HG03280 (cell line): ENCODE measurements around the gene SKIC2.

Source experiments
- ATAC-seq: cut with Tn5 transposase; IDR thresholded peaks from one replicate; pipeline ENCODE4 v1.9.1; 2021; ENCODE audit warnings: mild to moderate bottlenecking, moderate library complexity; ENCODE audit not compliant: unreplicated experiment

Gene SKIC2

GRCh38 chr6:31945507-31946369 is 13.2 kb upstream of the SKIC2 start, which contains the start of gene CFB:
Gene CFB, plus strand, starts transcription at chr6:31946095. Its CDS starts 127 bp downstream, at chr6:31946222.
- ATAC-seq = no peak

- no peak for ATAC-seq
Observed at GRCh38 chr6:31946370-31946885, 12.5 kb upstream of the SKIC2 start.

GRCh38 chr6:31947070-31947675 is 11.8 kb upstream of the SKIC2 start:
- no peak for ATAC-seq

GRCh38 chr6:31947864-31948263 is 11.1 kb upstream of the SKIC2 start:
- no peak for ATAC-seq

GRCh38 chr6:31948306-31948705 is 10.7 kb upstream of the SKIC2 start:
- no peak for ATAC-seq

DNA sequence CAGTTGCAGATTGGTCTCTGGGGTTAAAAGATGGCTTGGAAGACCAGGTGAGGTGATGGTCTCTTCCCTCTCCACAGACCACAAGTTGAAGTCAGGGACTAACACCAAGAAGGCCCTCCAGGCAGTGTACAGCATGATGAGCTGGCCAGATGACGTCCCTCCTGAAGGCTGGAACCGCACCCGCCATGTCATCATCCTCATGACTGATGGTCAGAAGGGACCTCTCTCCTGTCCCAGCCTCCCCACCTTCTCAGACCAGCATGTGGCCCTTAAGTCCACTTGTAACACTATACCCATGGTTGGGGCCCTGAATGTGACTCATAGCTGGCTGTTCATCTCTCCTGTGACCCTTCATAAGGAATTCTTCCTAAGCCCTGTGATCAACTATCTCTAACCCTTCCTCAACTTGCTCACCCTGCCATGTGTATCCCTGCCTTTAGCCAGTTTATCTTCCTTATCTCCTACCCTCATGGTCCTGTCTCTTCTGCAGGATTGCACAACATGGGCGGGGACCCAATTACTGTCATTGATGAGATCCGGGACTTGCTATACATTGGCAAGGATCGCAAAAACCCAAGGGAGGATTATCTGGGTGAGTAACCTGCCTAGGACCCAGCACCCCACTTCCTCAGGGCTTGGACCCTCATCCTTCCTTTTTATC is 10.1 kb upstream of the SKIC2 start:
- ATAC-seq = no peak

GRCh38 chr6:31949926-31950548 is 8.9 kb upstream of the SKIC2 start:
- ATAC-seq = no peak

- no peak for ATAC-seq
Observed at GRCh38 chr6:31952140-31952805, 6.7 kb upstream of the SKIC2 start.

GRCh38 chr6:31952890-31953289 is 6.1 kb upstream of the SKIC2 start:
- ATAC-seq = no peak

- ATAC-seq = no peak
Observed at GRCh38 chr6:31954511-31954910, 4.5 kb upstream of the SKIC2 start.

DNA sequence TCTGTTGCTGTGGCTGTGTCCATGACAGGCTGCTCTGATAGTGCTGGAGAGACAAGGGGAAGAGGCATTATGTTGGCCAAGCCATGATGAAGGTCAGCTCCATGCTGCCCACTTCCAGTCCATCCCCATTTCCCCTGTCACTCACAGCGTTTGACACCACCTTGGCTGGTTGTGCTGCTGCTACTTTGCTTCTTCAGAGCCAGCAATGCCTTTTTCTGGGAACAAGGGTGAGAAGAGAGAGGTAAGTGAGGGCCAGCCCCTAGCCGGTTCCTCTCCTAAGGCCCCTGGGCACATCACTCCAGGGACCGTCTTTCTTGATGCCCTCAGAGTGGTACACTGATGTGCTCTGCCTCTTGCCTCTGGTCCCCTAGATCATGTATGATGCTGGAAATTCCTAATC is 2.2 kb upstream of the SKIC2 start:
- ATAC-seq = no peak

- peak; percentile 4 for ATAC-seq
Observed at GRCh38 chr6:31958412-31958740, 599 bp upstream of the SKIC2 start.

DNA sequence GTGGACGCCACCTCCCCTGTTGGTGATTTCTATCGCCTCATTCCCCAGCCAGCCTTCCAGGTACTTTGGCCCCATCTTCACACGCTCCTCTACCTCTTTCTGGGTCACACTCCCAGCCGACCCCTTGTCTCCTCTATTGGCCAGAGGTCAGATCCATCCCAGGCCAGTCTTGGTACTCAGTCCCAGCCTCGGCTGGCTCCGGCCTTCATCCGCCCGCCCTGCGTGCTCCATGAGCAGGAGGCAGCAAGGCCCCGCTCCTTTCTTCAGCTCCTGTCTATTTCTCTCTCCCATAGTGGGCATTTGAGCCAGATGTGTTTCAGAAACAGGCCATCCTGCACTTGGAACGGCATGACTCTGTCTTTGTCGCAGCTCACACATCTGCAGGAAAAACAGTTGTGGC is 2.6 kb downstream of the SKIC2 start:
- no peak for ATAC-seq

DNA sequence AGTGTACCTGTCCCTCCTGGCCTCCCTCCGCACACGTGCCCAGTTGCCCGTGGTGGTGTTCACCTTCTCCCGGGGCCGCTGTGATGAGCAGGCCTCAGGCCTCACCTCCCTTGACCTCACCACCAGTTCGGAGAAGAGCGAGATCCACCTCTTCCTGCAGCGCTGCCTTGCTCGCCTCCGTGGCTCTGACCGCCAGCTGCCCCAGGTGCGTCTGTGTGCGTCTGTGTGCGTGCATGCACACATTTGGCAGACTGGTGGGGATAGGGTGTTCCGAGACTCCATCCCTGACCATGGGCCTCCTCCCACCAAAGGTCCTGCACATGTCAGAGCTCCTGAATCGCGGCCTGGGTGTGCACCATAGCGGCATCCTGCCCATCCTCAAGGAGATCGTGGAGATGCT is 4.9 kb downstream of the SKIC2 start:
- no peak for ATAC-seq

GRCh38 chr6:31965700-31966099 is 6.7 kb downstream of the SKIC2 start:
- ATAC-seq = no peak

- ATAC-seq = no peak
Observed at GRCh38 chr6:31966506-31966905, 7.5 kb downstream of the SKIC2 start.

DNA sequence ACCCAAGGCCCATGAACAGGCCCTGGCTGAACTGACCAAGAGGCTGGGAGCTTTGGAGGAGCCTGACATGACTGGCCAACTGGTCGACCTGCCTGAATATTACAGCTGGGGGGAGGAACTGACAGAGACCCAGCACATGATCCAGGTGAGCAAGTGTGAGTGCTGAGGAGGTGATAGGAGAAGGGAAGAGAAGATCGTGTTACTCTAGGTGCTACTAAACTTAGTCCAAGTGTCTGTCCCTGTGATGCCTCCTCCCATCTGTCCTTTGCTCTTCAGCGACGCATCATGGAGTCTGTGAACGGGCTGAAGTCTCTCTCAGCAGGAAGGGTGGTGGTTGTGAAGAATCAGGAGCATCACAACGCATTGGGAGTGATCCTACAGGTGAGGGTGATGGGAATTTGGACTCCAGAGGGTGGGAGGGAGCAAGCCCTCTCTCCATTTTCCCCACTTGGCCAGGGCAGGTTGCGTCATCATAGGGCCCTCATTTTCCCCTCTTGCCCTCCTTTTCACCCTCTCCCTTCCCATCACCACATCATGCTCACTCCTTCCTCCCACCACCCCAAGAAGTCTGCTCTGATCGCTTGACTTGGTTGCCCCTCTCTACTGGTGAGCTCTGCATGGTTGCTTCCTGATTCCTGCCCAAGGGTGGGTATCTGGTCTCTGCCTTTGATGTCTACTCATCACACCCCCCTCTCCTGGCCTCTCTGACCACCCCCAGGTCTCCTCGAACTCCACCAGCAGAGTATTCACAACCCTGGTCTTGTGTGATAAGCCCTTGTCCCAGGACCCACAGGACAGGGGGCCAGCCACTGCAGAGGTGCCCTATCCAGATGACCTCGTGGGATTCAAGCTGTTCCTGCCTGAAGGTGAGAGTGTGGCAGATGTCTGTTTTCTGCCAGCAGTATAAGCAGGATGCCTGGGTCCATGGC is 8.3 kb downstream of the SKIC2 start:
- ATAC-seq = no peak

GRCh38 chr6:31967926-31968320 is 8.9 kb downstream of the SKIC2 start:
- ATAC-seq = no peak

GRCh38 chr6:31968326-31968725 is 9.4 kb downstream of the SKIC2 start:
- ATAC-seq = no peak
